ENCODE measurements around the gene ROR2. TPM values are rescaled to one million over a fixed set of nuclear protein-coding genes. Genes with fewer than 3 reads are reported as not detected.

The ROR2 gene
- total RNA-seq, 2 donors from 2014 or later, result 37.2 to 43.9 TPM

GRCh38 chr9:91720313-91720712, 229.7 kb downstream of the ROR2 start:
- no peaks in the 10 kb centered on the region for H3K9me3 ChIP-seq
- H3K36me3 ChIP-seq, result no peaks in the 10 kb centered on the region
- H3K4me1 ChIP-seq (replicated peaks), result no peaks in the 10 kb centered on the region
- H3K27me3 ChIP-seq (replicated peaks; ENCODE audit: insufficient read depth), result no peaks in the 10 kb centered on the region
- no peak overlapping the region for H3K27ac ChIP-seq
- H3K4me3 ChIP-seq, result no peak overlapping the region
- no peak for TF ChIP-seq POLR2A (IDR thresholded peaks at IDR 0.05)
- no peak for TF ChIP-seq CTCF (IDR thresholded peaks at IDR 0.05)
- TF ChIP-seq POLR2AphosphoS5 (IDR thresholded peaks at IDR 0.05), result no peak
- 60% methylated on average over 3 of the region's 3 CpGs for WGBS
- DNase-seq (ENCODE audit: low spot score), result no peak
- intact Hi-C loops (cut with DNase I), result no loop called here

GRCh38 chr9:91718071-91718470, 232.0 kb downstream of the ROR2 start:
- 57% methylated on average over 9 of the region's 9 CpGs for WGBS
- TF ChIP-seq POLR2AphosphoS5 (IDR thresholded peaks at IDR 0.05) (no peak), CTCF (IDR thresholded peaks at IDR 0.05) (no peak), POLR2A (IDR thresholded peaks at IDR 0.05) (no peak)
- intact Hi-C loops (cut with DNase I), result no loop called here
- H3K36me3 ChIP-seq, result no peaks in the 10 kb centered on the region
- no peaks in the 10 kb centered on the region for H3K9me3 ChIP-seq
- no peak for DNase-seq (ENCODE audit: low spot score)
- H3K27me3 ChIP-seq (replicated peaks; ENCODE audit: insufficient read depth), result no peaks in the 10 kb centered on the region
- no peak overlapping the region for H3K27ac ChIP-seq
- H3K4me3 ChIP-seq, result no peak overlapping the region
- H3K4me1 ChIP-seq (replicated peaks), result no peaks in the 10 kb centered on the region

- 94% methylated on average over 7 of the region's 7 CpGs for WGBS
- Histone ChIP-seq H3K27me3 (replicated peaks; ENCODE audit: insufficient read depth) (no peaks in the 10 kb centered on the region), H3K27ac (no peak overlapping the region), H3K9me3 (no peaks in the 10 kb centered on the region), H3K4me3 (no peak overlapping the region), H3K4me1 (replicated peaks) (no peaks in the 10 kb centered on the region), H3K36me3 (no peaks in the 10 kb centered on the region)
- intact Hi-C loops (cut with DNase I), result no loop called here
- no peak for TF ChIP-seq POLR2A (IDR thresholded peaks at IDR 0.05)
- no peak for TF ChIP-seq CTCF (IDR thresholded peaks at IDR 0.05)
- TF ChIP-seq POLR2AphosphoS5 (IDR thresholded peaks at IDR 0.05), result no peak
- DNase-seq (ENCODE audit: low spot score), result no peak
Measured at GRCh38 chr9:91716815-91717214, 233.2 kb downstream of the ROR2 start.

- intact Hi-C loops (cut with DNase I), result no loop called here
- H3K36me3 ChIP-seq, result no peaks in the 10 kb centered on the region
- no peaks in the 10 kb centered on the region for H3K4me1 ChIP-seq (replicated peaks)
- H3K27ac ChIP-seq, result no peak overlapping the region
- WGBS, result 100% methylated on average over 4 of the region's 4 CpGs
- no peak overlapping the region for H3K4me3 ChIP-seq
- TF ChIP-seq POLR2AphosphoS5 (IDR thresholded peaks at IDR 0.05) (no peak), POLR2A (IDR thresholded peaks at IDR 0.05) (no peak), CTCF (IDR thresholded peaks at IDR 0.05) (no peak)
- no peaks in the 10 kb centered on the region for H3K9me3 ChIP-seq
- DNase-seq (ENCODE audit: low spot score), result no peak
- no peaks in the 10 kb centered on the region for H3K27me3 ChIP-seq (replicated peaks; ENCODE audit: insufficient read depth)
Measured at GRCh38 chr9:91716239-91716638, 233.8 kb downstream of the ROR2 start.

- no peaks in the 10 kb centered on the region for H3K27me3 ChIP-seq (replicated peaks; ENCODE audit: insufficient read depth)
- H3K4me1 ChIP-seq (replicated peaks), result no peaks in the 10 kb centered on the region
- peak overlapping the region in 1 of 2 donors; percentile 77 for H3K27ac ChIP-seq
- H3K4me3 ChIP-seq, result no peak overlapping the region
- intact Hi-C loops (cut with DNase I), result no loop called here
- H3K36me3 ChIP-seq, result no peaks in the 10 kb centered on the region
- TF ChIP-seq POLR2AphosphoS5 (IDR thresholded peaks at IDR 0.05) (no peak), CTCF (IDR thresholded peaks at IDR 0.05) (no peak), POLR2A (IDR thresholded peaks at IDR 0.05) (no peak)
- no peak for DNase-seq (ENCODE audit: low spot score)
- 82% methylated on average over 14 of the region's 14 CpGs for WGBS
- no peaks in the 10 kb centered on the region for H3K9me3 ChIP-seq
Measured at GRCh38 chr9:91714874-91715615, 235.0 kb downstream of the ROR2 start.
